Duodenal mucosa (tissue), 2 donors: ENCODE results near the gene CD101.

Experiments used
- H3K27ac ChIP-seq: one replicate; pipeline ENCODE4 v1.7.0; 2013; ENCODE audit warnings: low read depth, low read length
- H3K27me3 ChIP-seq, 2 donors: one replicate each; pipeline ENCODE4 v1.7.0; 2013; ENCODE audit warnings: low read length in 2 of 2, control low read depth in 1 of 2; ENCODE audit not compliant: insufficient read depth in 2 of 2, control insufficient read depth in 1 of 2
- H3K36me3 ChIP-seq, 2 donors: one replicate each; pipeline ENCODE4 v1.7.0; 2013; ENCODE audit warnings: low read length in 2 of 2, control low read depth in 1 of 2; ENCODE audit not compliant: insufficient read depth in 2 of 2, control insufficient read depth in 1 of 2
- H3K4me1 ChIP-seq, 2 donors: one replicate each; pipeline ENCODE4 v1.7.0; 2013; ENCODE audit warnings: low read length in 2 of 2, control low read depth in 1 of 2; ENCODE audit not compliant: insufficient read depth in 2 of 2, control insufficient read depth in 1 of 2
- H3K4me3 ChIP-seq, 2 donors: one replicate each; pipeline ENCODE4 v1.7.0; 2013; ENCODE audit warnings: low read length in 2 of 2, low read depth in 1 of 2
- H3K9ac ChIP-seq, 2 donors: one replicate each; pipeline ENCODE4 v1.7.0; 2013; ENCODE audit warnings: low read length in 2 of 2, low read depth in 1 of 2
- H3K9me3 ChIP-seq, 2 donors: one replicate each; pipeline ENCODE4 v1.7.0; 2013; ENCODE audit warnings: low read length in 2 of 2, control low read depth in 1 of 2; ENCODE audit not compliant: control insufficient read depth in 1 of 2

The CD101 gene

GRCh38 chr1:117079737-117080136 lies 78.2 kb downstream of the CD101 start:
- Histone ChIP-seq H3K9me3 (no peaks in the 10 kb centered on the region), H3K36me3 (peaks cover 35 to 82% of the 10 kb centered on the region in 2 donors), H3K27me3 (no peaks in the 10 kb centered on the region), H3K9ac (no peak overlapping the region), H3K4me1 (no peaks in the 10 kb centered on the region), H3K4me3 (no peak overlapping the region), H3K27ac (no peak overlapping the region)

- H3K9me3 ChIP-seq = no peaks in the 10 kb centered on the region
- peaks cover 12 to 58% of the 10 kb centered on the region in 2 donors for H3K36me3 ChIP-seq
- H3K27ac ChIP-seq = no peak overlapping the region
- H3K9ac ChIP-seq = no peak overlapping the region
- H3K4me1 ChIP-seq = no peaks in the 10 kb centered on the region
- no peak overlapping the region for H3K4me3 ChIP-seq
- no peaks in the 10 kb centered on the region for H3K27me3 ChIP-seq
Observed at GRCh38 chr1:117084231-117084630, 82.7 kb downstream of the CD101 start.
